Stomach (tissue), 9 donors: ENCODE measurements around the gene CAMSAP3. TPM values are rescaled to one million over a fixed set of nuclear protein-coding genes. Genes with fewer than 3 reads are reported as not detected.

Experiments used
- DNase-seq, 2 donors: peaks; one replicate each; pipeline versions ENCODE4 v3.0.0 to v3.0.0-alpha.2; 2013 to 2019
- H3K27ac ChIP-seq, 5 donors: fragments of 200-600 bp in 4 of 5; sonication (generic) in 4 of 5; one replicate each; pipeline ENCODE4 v1.5.1; 2013 to 2019; ENCODE audit warnings: mild to moderate bottlenecking in 1 of 5, moderate library complexity in 1 of 5
- H3K27me3 ChIP-seq, 3 donors: fragments of 200-600 bp; sonication (generic); one replicate each; pipeline ENCODE4 v1.5.1; 2017 to 2019; ENCODE audit warnings: mixed run types in 1 of 3
- H3K36me3 ChIP-seq, 4 donors: fragments of 200-600 bp; sonication (generic); 1 replicate in 3 of 4; 2 replicates in 1 of 4; pipeline ENCODE4 v1.5.1; 2016 to 2019
- H3K4me1 ChIP-seq, 4 donors: fragments of 200-600 bp; sonication (generic); one replicate each; pipeline ENCODE4 v1.5.1; 2016 to 2019
- H3K4me3 ChIP-seq, 4 donors: fragments of 200-600 bp; sonication (generic) in 3 of 4; one replicate each; pipeline ENCODE4 v1.5.1; 2016 to 2019; ENCODE audit warnings: mild to moderate bottlenecking in 1 of 4
- H3K9me3 ChIP-seq, 4 donors: fragments of 200-600 bp; sonication (generic); one replicate each; pipeline ENCODE4 v1.5.1; 2016 to 2019
- CTCF ChIP-seq, 7 experiments: fragments of 450-650 bp in 4 of 7; fragments of 200-600 bp in 3 of 7; sonication (generic) in 3 of 7; IDR thresholded peaks; one replicate each; pipeline ENCODE4 v1.5.1; 2016 to 2019; ENCODE audit warnings: antibody characterized with exemption in 7 of 7, control low read depth in 2 of 7, mild to moderate bottlenecking in 1 of 7
- EP300 ChIP-seq: sonication (generic); formaldehyde crosslinking; IDR thresholded peaks from one replicate; pipeline ENCODE4 v1.6.1; 2017; ENCODE audit warnings: antibody characterized with exemption
- POLR2A ChIP-seq, 4 donors: fragments of 450-650 bp; IDR thresholded peaks; one replicate each; pipeline ENCODE4 v1.6.1; 2016; ENCODE audit warnings: antibody characterized with exemption in 4 of 4, control low read depth in 2 of 4, mild to moderate bottlenecking in 1 of 4, moderate library complexity in 1 of 4
- POLR2AphosphoS5 ChIP-seq, 3 donors: sonication (generic); formaldehyde crosslinking; IDR thresholded peaks; one replicate each; pipeline ENCODE4 v1.6.1; 2016; ENCODE audit warnings: antibody characterized with exemption in 3 of 3
- WGBS, 5 donors: extraction: QIAGEN DNeasy Blood & Tissue Kit in 3 of 5; methylation state at CpG; one replicate each; pipeline versions ENCODE4 v1.1.5 to v1.1.7; 2013 to 2018; 5-methylcytosine and 5-hydroxymethylcytosine counted together
- intact Hi-C: fragments of 100-400 bp; cut with DNase I; formaldehyde crosslinking; loops from one replicate; pipeline ENCODE4 v1.15.1; 2023; ENCODE audit warnings: low total_unique reads
- polyA plus RNA-seq, 3 donors: library from polyadenylated mRNA; stranded (reverse); fragments of 200-250 nt; gene quantifications; one replicate each; pipeline ENCODE4 v1.2.3, GENCODE V29; 2013
- total RNA-seq, 5 donors: library from RNA; depleted of rRNA; stranded (reverse); fragments of >200 nt; gene quantifications; one replicate each; pipeline versions ENCODE4 v1.1.0 to v1.2.3, GENCODE V29; 2014 to 2016
- donor health status: healthy with polysubstance abuse.
- donor health status: Bipolar disorder and iron deficiency.
- donor health status: healthy.

Gene CAMSAP3
- total and polyA plus RNA-seq, 8 donors: 5.5 to 232 (median 32.2) TPM

- WGBS, 5 donors: 34 to 61% (median 51%) methylated on average over 6 of the region's 6 CpGs
- intact Hi-C loops: loop anchor here (10.0 kb wide), 1 partner anchor 106 kb away; the partner anchor contains the start of gene TRAPPC5
Measured at GRCh38 chr19:7579182-7579581, 16.5 kb upstream of the CAMSAP3 start.

GRCh38 chr19:7582446-7582845 is 13.2 kb upstream of the CAMSAP3 start:
- no peaks in the 10 kb centered on the region for H3K9me3 ChIP-seq
- no peak overlapping the region for H3K27ac ChIP-seq
- peaks cover 0 to 7% (median 0%) of the 10 kb centered on the region in 3 donors for H3K27me3 ChIP-seq
- DNase-seq: peak in 1 of 2 donors; percentile 35
- 31 to 49% (median 40%) methylated on average over 11 of the region's 11 CpGs for WGBS, 5 donors
- intact Hi-C loops: no loop called here
- no peak overlapping the region for H3K4me3 ChIP-seq
- H3K4me1 ChIP-seq: no peaks in the 10 kb centered on the region
- no peaks in the 10 kb centered on the region for H3K36me3 ChIP-seq
- TF ChIP-seq POLR2AphosphoS5 (IDR thresholded peaks at IDR 0.05) (no peak), EP300 (no peak), CTCF (IDR thresholded peaks at IDR 0.05) (no peak), POLR2A (IDR thresholded peaks at IDR 0.05) (no peak)

More at GRCh38 chr19:7579182-7579581, 16.5 kb upstream of the CAMSAP3 start:
- TF ChIP-seq EP300 (no peak), POLR2A (IDR thresholded peaks at IDR 0.05) (no peak), CTCF (IDR thresholded peaks at IDR 0.05) (no peak), POLR2AphosphoS5 (IDR thresholded peaks at IDR 0.05) (no peak)
- DNase-seq: no peak
- H3K36me3 ChIP-seq: no peaks in the 10 kb centered on the region
- H3K4me1 ChIP-seq: no peaks in the 10 kb centered on the region
- no peak overlapping the region for H3K4me3 ChIP-seq
- no peak overlapping the region for H3K27ac ChIP-seq
- H3K27me3 ChIP-seq: peaks cover 0 to 7% (median 0%) of the 10 kb centered on the region in 3 donors
- no peaks in the 10 kb centered on the region for H3K9me3 ChIP-seq

- no peak overlapping the region for H3K27ac ChIP-seq
- WGBS, 5 donors: 87 to 94% (median 89%) methylated on average over 7 of the region's 7 CpGs
- H3K9me3 ChIP-seq: no peaks in the 10 kb centered on the region
- peaks cover 0 to 53% (median 3%) of the 10 kb centered on the region in 3 donors for H3K27me3 ChIP-seq
- DNase-seq: no peak
- intact Hi-C loops: no loop called here
- H3K36me3 ChIP-seq: no peaks in the 10 kb centered on the region
- TF ChIP-seq EP300 (no peak), POLR2AphosphoS5 (IDR thresholded peaks at IDR 0.05) (no peak), CTCF (IDR thresholded peaks at IDR 0.05) (no peak), POLR2A (IDR thresholded peaks at IDR 0.05) (no peak)
- H3K4me3 ChIP-seq: no peak overlapping the region
- H3K4me1 ChIP-seq: peaks cover 0 to 9% (median 4%) of the 10 kb centered on the region in 4 donors
Measured at GRCh38 chr19:7589822-7590221, 5.8 kb upstream of the CAMSAP3 start.

GRCh38 chr19:7590256-7590655 is 5.4 kb upstream of the CAMSAP3 start:
- intact Hi-C loops: no loop called here
- 28 to 49% (median 33%) methylated on average over 7 to 8 of the region's 8 CpGs for WGBS, 5 donors
- Histone ChIP-seq H3K36me3 (no peaks in the 10 kb centered on the region), H3K4me3 (no peak overlapping the region), H3K27me3 (peaks cover 0 to 57% (median 3%) of the 10 kb centered on the region in 3 donors), H3K4me1 (peaks cover 0 to 9% (median 6%) of the 10 kb centered on the region in 4 donors), H3K9me3 (no peaks in the 10 kb centered on the region), H3K27ac (no peak overlapping the region)
- TF ChIP-seq POLR2A (IDR thresholded peaks at IDR 0.05) (no peak), CTCF (IDR thresholded peaks at IDR 0.05) (no peak), POLR2AphosphoS5 (IDR thresholded peaks at IDR 0.05) (no peak), EP300 (no peak)
- DNase-seq: peak; percentile 62 to 84
